Colonic mucosa (tissue), 4 donors: Measurements from ENCODE around the gene ADGRL3. TPM values are rescaled to one million over a fixed set of nuclear protein-coding genes. Genes with fewer than 3 reads are reported as not detected.
"Not testable (repeated sequence)": the region's sequence is repeated elsewhere in the genome, so short reads cannot be mapped to it uniquely, and the experiment has no call there.

ENCODE experiments used
- DNase-seq: peaks from one replicate; pipeline ENCODE4 v3.0.0-alpha.2; 2020
- H3K27ac ChIP-seq: fragments of 200-600 bp; one replicate; pipeline ENCODE4 v1.8.0; 2021
- H3K27me3 ChIP-seq: fragments of 200-600 bp; one replicate; pipeline ENCODE4 v1.8.0; 2021
- H3K36me3 ChIP-seq: fragments of 200-600 bp; one replicate; pipeline ENCODE4 v1.8.0; 2021
- H3K4me1 ChIP-seq: fragments of 200-600 bp; one replicate; pipeline ENCODE4 v1.8.0; 2021; ENCODE audit warnings: mild to moderate bottlenecking
- H3K4me3 ChIP-seq: fragments of 200-600 bp; one replicate; pipeline ENCODE4 v1.8.0; 2021
- H3K9ac ChIP-seq, 2 donors: one replicate each; pipeline ENCODE4 v1.7.0; 2013; ENCODE audit warnings: control low read depth in 2 of 2, low read depth in 2 of 2, low read length in 2 of 2
- H3K9me3 ChIP-seq: fragments of 200-600 bp; one replicate; pipeline ENCODE4 v1.8.0; 2021
- CTCF ChIP-seq: fragments of 200-600 bp; IDR thresholded peaks from one replicate; pipeline ENCODE4 v1.8.0; 2022; ENCODE audit warnings: antibody characterized with exemption, mild to moderate bottlenecking
- intact Hi-C: fragments of 100-400 bp; cut with DNase I; formaldehyde crosslinking; loops from one replicate; pipeline ENCODE4 v1.14.1; 2022
- total RNA-seq, 2 donors: library from RNA; stranded (reverse); fragmentation: NEBNext Ultra II Directional in 1 of 2; extraction: Animal tissue kit (Norgen Biotek cat#: 25700) in 1 of 2; gene quantifications; one replicate each; pipeline ENCODE4 v1.2.1, GENCODE V29; 2021
- donor health status: healthy.
- donor health status: DM: no; HTN: no; CAD: no.
- donor health status: DM: no; HTN: no; CAD: no.

Gene ADGRL3
- total RNA-seq, 2 donors from 2014 or later: 4.1 to 4.4 TPM

- intact Hi-C loops: no loop called here
- no peak for DNase-seq
- Histone ChIP-seq H3K36me3 (no peaks in the 10 kb centered on the region), H3K27me3 (no peaks in the 10 kb centered on the region), H3K4me3 (no peak overlapping the region), H3K9ac (no peak overlapping the region), H3K9me3 (no peaks in the 10 kb centered on the region), H3K4me1 (no peaks in the 10 kb centered on the region), H3K27ac (no peak overlapping the region)
- no peak for TF ChIP-seq CTCF
Observed at GRCh38 chr4:61740886-61741285, 540.8 kb downstream of the ADGRL3 start.

DNA sequence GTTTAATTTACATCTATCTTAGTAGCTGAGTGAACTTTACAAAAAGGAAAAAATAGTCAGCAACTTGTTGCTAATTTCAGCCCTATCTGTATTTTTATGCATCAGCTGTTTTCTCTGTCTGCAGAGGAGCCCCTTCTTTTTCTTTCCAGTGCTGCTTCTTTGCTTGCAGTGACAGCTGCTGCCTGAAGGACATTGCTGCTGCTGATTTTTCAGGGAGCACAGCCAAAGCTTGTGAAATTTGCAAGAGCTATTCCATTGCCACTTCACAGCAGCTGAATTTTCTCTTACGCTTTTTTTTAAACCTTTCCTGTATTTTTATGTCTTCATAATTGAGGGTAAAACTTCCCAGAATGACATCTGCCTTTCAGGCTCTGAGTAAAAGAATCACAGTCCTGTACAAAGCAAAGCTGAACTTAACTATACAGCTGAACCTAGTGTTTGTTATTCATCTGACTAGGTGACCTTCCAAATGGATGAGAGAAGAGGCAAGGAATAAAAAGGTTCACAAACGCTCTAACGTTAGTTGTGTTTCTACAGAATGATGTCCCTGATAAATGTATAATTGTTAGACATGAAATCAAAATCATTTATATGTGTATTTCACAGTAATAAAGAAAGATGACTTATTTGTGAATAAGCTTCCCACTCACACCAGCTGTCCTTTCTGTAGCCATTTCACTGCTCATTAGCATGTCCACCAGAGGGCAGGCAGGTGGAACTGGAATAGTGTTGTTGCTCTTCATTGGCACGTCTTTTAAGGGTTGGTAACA is 541.4 kb downstream of the ADGRL3 start:
- Histone ChIP-seq H3K4me3 (no peak overlapping the region), H3K27me3 (no peaks in the 10 kb centered on the region), H3K9me3 (no peaks in the 10 kb centered on the region), H3K9ac (no peak overlapping the region), H3K36me3 (no peaks in the 10 kb centered on the region), H3K27ac (no peak overlapping the region), H3K4me1 (no peaks in the 10 kb centered on the region)
- peak; percentile 19 for TF ChIP-seq CTCF
- intact Hi-C loops: no loop called here
- DNase-seq: peak; percentile 20

DNA sequence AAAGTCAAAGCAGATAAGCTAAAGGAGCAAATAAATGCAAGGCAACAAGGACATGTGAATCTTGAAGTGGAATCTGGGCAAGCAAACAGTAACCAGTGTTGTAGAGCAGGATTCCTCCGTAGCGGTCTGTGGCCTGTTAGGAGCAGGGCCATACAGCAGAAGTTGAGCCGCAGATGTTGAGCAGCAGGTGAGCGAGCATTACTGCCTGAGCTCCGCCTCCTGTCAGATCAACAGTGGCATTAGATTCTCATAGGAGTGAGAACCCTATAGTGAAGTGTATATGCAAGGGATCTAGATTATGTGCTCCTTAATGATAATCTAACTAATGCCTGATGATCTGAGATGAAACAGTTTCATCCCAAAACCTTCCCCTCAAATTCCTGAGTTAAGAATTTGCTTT is 550.7 kb downstream of the ADGRL3 start:
- Histone ChIP-seq H3K36me3 (no peaks in the 10 kb centered on the region), H3K27ac (no peak overlapping the region), H3K9ac (no peak overlapping the region), H3K4me1 (no peaks in the 10 kb centered on the region), H3K9me3 (no peaks in the 10 kb centered on the region), H3K27me3 (no peaks in the 10 kb centered on the region), H3K4me3 (no peak overlapping the region)
- no peak for TF ChIP-seq CTCF
- no peak for DNase-seq
- intact Hi-C loops: no loop called here

DNA sequence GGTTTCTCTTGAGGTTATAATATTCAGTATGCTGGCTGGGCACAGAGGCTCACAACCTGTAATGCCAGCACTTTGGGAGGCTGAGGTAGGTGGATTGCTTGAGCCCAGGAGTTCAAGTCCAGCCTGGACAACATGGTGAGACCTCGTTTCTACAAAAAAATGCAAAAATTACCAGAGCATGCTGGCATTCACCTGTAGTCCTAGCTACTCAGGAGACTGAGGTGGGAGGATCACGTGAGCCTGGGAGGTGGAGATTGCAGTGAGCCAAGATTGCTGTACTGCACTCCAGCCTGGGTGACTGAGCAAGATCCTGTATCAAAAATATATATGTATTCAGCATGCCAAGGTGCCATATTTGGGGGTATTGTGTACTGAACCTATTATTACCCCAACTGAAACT is 552.5 kb downstream of the ADGRL3 start:
- H3K27me3 ChIP-seq: no peaks in the 10 kb centered on the region
- H3K4me1 ChIP-seq: no peaks in the 10 kb centered on the region
- no peak for TF ChIP-seq CTCF
- no peaks in the 10 kb centered on the region for H3K9me3 ChIP-seq
- H3K27ac ChIP-seq: no peak overlapping the region
- no peak overlapping the region for H3K4me3 ChIP-seq
- H3K9ac ChIP-seq: no peak overlapping the region
- no peak for DNase-seq
- H3K36me3 ChIP-seq: no peaks in the 10 kb centered on the region
- intact Hi-C loops: no loop called here

DNA sequence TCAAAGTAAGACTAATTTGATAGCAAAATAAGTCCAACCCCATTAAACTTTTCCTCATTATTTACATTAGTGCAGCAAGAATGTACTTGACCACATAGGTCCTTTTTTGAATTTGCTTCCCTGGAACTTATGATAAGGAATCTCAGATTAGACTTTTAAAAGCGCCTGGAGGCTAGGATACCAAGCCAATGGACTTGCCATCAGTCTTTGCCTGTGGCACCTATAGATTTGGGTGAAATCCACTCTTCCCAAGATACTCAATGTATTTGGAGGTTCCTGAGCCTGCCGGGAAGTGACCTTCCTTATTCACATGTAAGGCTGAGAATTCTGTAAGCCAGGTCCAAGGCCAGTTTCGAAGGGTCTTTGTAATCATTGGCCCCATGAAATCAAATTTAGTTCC is 553.6 kb downstream of the ADGRL3 start:
- Histone ChIP-seq H3K4me1 (no peaks in the 10 kb centered on the region), H3K27ac (no peak overlapping the region), H3K9me3 (no peaks in the 10 kb centered on the region), H3K27me3 (no peaks in the 10 kb centered on the region), H3K4me3 (no peak overlapping the region), H3K36me3 (no peaks in the 10 kb centered on the region), H3K9ac (no peak overlapping the region)
- no peak for TF ChIP-seq CTCF
- DNase-seq: no peak
- intact Hi-C loops: no loop called here

DNA sequence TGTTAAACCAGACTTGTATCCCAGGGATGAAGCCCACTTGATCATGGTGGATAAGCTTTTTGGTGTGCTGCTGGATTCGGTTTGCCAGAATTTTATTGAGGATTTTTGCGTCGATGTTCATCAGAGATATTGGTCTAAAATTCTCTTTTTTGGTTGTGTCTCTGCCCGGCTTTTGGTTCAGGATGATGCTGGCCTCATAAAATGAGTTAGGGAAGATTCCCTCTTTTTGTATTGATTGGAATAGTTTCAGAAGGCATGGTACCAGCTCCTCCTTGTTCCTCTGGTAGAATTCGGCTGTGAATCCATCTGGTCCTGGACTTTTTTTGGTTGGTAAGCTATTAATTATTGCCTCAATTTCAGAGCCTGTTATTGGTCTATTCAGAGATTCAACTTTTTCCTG is 556.8 kb downstream of the ADGRL3 start:
- H3K36me3 ChIP-seq, H3K9me3 ChIP-seq, H3K27ac ChIP-seq, H3K4me3 ChIP-seq, H3K27me3 ChIP-seq, H3K9ac ChIP-seq, DNase-seq, intact Hi-C loops, H3K4me1 ChIP-seq: not testable (repeated sequence)

DNA sequence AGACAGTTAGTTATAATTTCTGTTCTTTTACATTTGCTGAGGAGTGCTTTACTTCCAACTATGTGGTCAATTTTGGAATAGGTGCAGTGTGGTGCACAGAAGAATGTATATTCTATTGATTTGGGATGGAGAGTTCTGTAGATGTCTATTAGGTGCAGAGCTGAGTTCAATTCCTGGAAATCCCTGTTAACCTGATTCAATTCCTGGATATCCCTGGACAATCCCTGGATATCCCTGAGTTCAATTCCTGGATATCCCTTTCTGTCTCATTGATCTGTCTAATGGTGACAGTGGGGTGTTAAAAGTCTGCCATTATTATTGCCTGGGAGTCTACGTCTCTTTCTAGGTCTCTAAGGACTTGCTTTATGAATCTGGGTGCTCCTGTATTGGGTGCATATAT is 557.9 kb downstream of the ADGRL3 start:
- H3K36me3 ChIP-seq, H3K27ac ChIP-seq, H3K9me3 ChIP-seq, H3K9ac ChIP-seq, intact Hi-C loops, H3K4me3 ChIP-seq, H3K4me1 ChIP-seq, H3K27me3 ChIP-seq, DNase-seq: not testable (repeated sequence)

DNA sequence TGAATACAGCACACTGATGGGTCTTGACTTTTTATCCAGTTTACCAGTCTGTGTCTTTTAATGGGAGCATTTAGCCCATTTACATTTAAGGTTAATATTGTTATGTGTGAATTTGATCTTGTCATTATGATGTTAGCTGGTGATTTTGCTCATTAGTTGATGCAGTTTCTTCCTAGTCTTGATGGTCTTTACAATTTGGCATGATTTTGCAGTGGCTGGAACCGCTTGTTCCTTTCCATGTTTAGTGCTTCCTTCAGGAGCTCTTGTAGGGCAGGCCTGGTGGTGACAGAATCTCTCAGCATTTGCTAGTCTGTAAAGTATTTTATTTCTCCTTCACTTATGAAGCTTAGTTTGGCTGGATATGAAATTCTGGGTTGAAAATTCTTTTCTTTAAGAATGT is 558.5 kb downstream of the ADGRL3 start:
- H3K4me3 ChIP-seq, H3K27me3 ChIP-seq, H3K9ac ChIP-seq, H3K36me3 ChIP-seq, H3K9me3 ChIP-seq, intact Hi-C loops, H3K4me1 ChIP-seq, H3K27ac ChIP-seq, DNase-seq: not testable (repeated sequence)

DNA sequence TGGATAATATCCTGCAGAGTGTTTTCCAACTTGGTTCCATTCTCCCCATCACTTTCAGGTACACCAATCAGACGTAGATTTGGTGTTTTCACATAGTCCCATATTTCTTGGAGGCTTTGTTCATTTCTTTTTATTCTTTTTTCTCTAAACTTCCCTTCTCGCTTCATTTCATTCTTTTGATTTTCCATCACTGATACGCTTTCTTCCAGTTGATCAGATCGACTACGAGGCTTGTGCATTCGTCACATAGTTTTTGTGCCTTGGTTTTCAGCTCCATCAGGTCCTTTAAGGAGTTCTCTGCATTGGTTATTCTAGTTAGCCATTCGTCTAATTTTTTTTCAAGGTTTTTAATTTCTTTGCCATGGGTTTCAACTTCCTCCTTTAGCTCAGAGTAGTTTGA is 559.1 kb downstream of the ADGRL3 start:
- intact Hi-C loops, H3K27ac ChIP-seq, H3K27me3 ChIP-seq, H3K9me3 ChIP-seq, H3K4me3 ChIP-seq, H3K4me1 ChIP-seq, H3K36me3 ChIP-seq, H3K9ac ChIP-seq, DNase-seq: not testable (repeated sequence)
